Measurements from ENCODE around the gene DNAJB11.
"Not testable (repeated sequence)": the region's sequence is repeated elsewhere in the genome, so short reads cannot be mapped to it uniquely, and the experiment has no call there.

DNAJB11 gene

GRCh38 chr3:186620213-186621092, 49.9 kb downstream of the DNAJB11 start:
- no peak for DNase-seq

- DNase-seq, result no peak
Observed at GRCh38 chr3:186621894-186622650, 51.6 kb downstream of the DNAJB11 start.

GRCh38 chr3:186622651-186623310, 52.3 kb downstream of the DNAJB11 start:
- no peak for DNase-seq

- no peak for DNase-seq
Observed at GRCh38 chr3:186624598-186624997, 54.1 kb downstream of the DNAJB11 start.

GRCh38 chr3:186625600-186626042, 55.1 kb downstream of the DNAJB11 start:
- DNase-seq, result no peak

GRCh38 chr3:186626254-186626847, 55.8 kb downstream of the DNAJB11 start:
- DNase-seq, result no peak

- no peak for DNase-seq
Observed at GRCh38 chr3:186627852-186628414, 57.4 kb downstream of the DNAJB11 start.

GRCh38 chr3:186628756-186629155, 58.2 kb downstream of the DNAJB11 start:
- no peak for DNase-seq

- DNase-seq, result no peak
Observed at GRCh38 chr3:186630950-186631641, 60.6 kb downstream of the DNAJB11 start.

GRCh38 chr3:186633481-186633880, 63.0 kb downstream of the DNAJB11 start:
- no peak for DNase-seq

GRCh38 chr3:186634207-186634606, 63.7 kb downstream of the DNAJB11 start:
- not testable (repeated sequence) for DNase-seq
